Suprapubic skin (tissue), 4 donors: ENCODE measurements around the gene SPTBN5. TPM values are rescaled to one million over a fixed set of nuclear protein-coding genes. Genes with fewer than 3 reads are reported as not detected.

Experiments
- DNase-seq, 2 donors: peaks; one replicate each; pipeline ENCODE4 v3.0.0-alpha.2; 2019; ENCODE audit warnings: low spot score in 2 of 2
- H3K27ac ChIP-seq: fragments of 200-600 bp; sonication (generic); one replicate; pipeline ENCODE4 v1.5.1; 2019
- H3K27me3 ChIP-seq: fragments of 200-600 bp; sonication (generic); one replicate; pipeline ENCODE4 v1.5.1; 2019
- H3K36me3 ChIP-seq: fragments of 200-600 bp; sonication (generic); one replicate; pipeline ENCODE4 v1.5.1; 2019
- H3K4me1 ChIP-seq: fragments of 200-600 bp; sonication (generic); one replicate; pipeline ENCODE4 v1.5.1; 2019
- H3K4me3 ChIP-seq: fragments of 200-600 bp; sonication (generic); one replicate; pipeline ENCODE4 v1.5.1; 2019; ENCODE audit warnings: mild to moderate bottlenecking
- H3K9me3 ChIP-seq: fragments of 200-600 bp; sonication (generic); one replicate; pipeline ENCODE4 v1.5.1; 2019
- CTCF ChIP-seq, 2 donors: fragments of 200-600 bp in 1 of 2; fragments of 450-650 bp in 1 of 2; sonication (generic) in 1 of 2; IDR thresholded peaks; one replicate each; pipeline ENCODE4 v1.5.1; 2016 to 2019; ENCODE audit warnings: antibody characterized with exemption in 2 of 2, mild to moderate bottlenecking in 1 of 2, moderate library complexity in 1 of 2
- EP300 ChIP-seq: sonication (generic); formaldehyde crosslinking; IDR thresholded peaks from one replicate; pipeline ENCODE4 v1.6.1; 2017; ENCODE audit warnings: antibody characterized with exemption
- POLR2A ChIP-seq, 2 donors: fragments of 450-650 bp; IDR thresholded peaks; one replicate each; pipeline ENCODE4 v1.6.1; 2017; ENCODE audit warnings: antibody characterized with exemption in 2 of 2, mild to moderate bottlenecking in 2 of 2, moderate library complexity in 2 of 2
- POLR2AphosphoS5 ChIP-seq, 3 donors: sonication (generic); formaldehyde crosslinking; IDR thresholded peaks; one replicate each; pipeline ENCODE4 v1.6.1; 2017; ENCODE audit warnings: antibody characterized with exemption in 3 of 3
- WGBS: methylation state at CpG from one replicate; pipeline ENCODE4 v1.1.5; 2018; 5-methylcytosine and 5-hydroxymethylcytosine counted together
- total RNA-seq, 4 donors: library from RNA; depleted of rRNA; stranded (reverse); fragments of >200 nt; gene quantifications; one replicate each; pipeline ENCODE4 v1.1.0, GENCODE V29; 2016

Gene SPTBN5
- total RNA-seq, 4 donors from 2014 or later, result 1.3 to 3.4 (median 2.8) TPM

- Histone ChIP-seq H3K4me3 (no peak overlapping the region), H3K4me1 (peaks cover 20% of the 10 kb centered on the region), H3K36me3 (peaks cover 76% of the 10 kb centered on the region), H3K27ac (no peak overlapping the region), H3K9me3 (no peaks in the 10 kb centered on the region), H3K27me3 (no peaks in the 10 kb centered on the region)
- 86% methylated on average over 5 of the region's 5 CpGs for WGBS
- DNase-seq, result no peak
- TF ChIP-seq POLR2A (IDR thresholded peaks at IDR 0.05) (no peak), EP300 (no peak), CTCF (IDR thresholded peaks at IDR 0.05) (no peak), POLR2AphosphoS5 (IDR thresholded peaks at IDR 0.05) (no peak)
Measured at GRCh38 chr15:41814534-41814933, 79.3 kb downstream of the SPTBN5 start.

GRCh38 chr15:41813426-41813825, 80.4 kb downstream of the SPTBN5 start:
- Histone ChIP-seq H3K4me3 (no peak overlapping the region), H3K4me1 (peaks cover 21% of the 10 kb centered on the region), H3K9me3 (no peaks in the 10 kb centered on the region), H3K27me3 (no peaks in the 10 kb centered on the region), H3K27ac (no peak overlapping the region), H3K36me3 (peaks cover 65% of the 10 kb centered on the region)
- no peak for DNase-seq
- no peak for TF ChIP-seq POLR2AphosphoS5 (IDR thresholded peaks at IDR 0.05)
- TF ChIP-seq POLR2A (IDR thresholded peaks at IDR 0.05), result no peak
- TF ChIP-seq CTCF (IDR thresholded peaks at IDR 0.05), result no peak
- no peak for TF ChIP-seq EP300
- WGBS, result 90% methylated on average over 8 of the region's 8 CpGs

GRCh38 chr15:41812820-41813375, 81.0 kb downstream of the SPTBN5 start:
- 88% methylated on average over 11 of the region's 11 CpGs for whole genome bisulfite sequencing
- H3K36me3 ChIP-seq, result peaks cover 60% of the 10 kb centered on the region
- no peak for DNase-seq
- H3K27ac ChIP-seq, result no peak overlapping the region
- no peaks in the 10 kb centered on the region for H3K9me3 ChIP-seq
- peaks cover 21% of the 10 kb centered on the region for H3K4me1 ChIP-seq
- no peak overlapping the region for H3K4me3 ChIP-seq
- no peak for TF ChIP-seq CTCF (IDR thresholded peaks at IDR 0.05)
- no peaks in the 10 kb centered on the region for H3K27me3 ChIP-seq

GRCh38 chr15:41811432-41812195, 82.2 kb downstream of the SPTBN5 start:
- Histone ChIP-seq H3K9me3 (no peaks in the 10 kb centered on the region), H3K27me3 (no peaks in the 10 kb centered on the region), H3K27ac (no peak overlapping the region), H3K4me1 (peaks cover 28% of the 10 kb centered on the region), H3K36me3 (peaks cover 47% of the 10 kb centered on the region), H3K4me3 (no peak overlapping the region)
- 36% methylated on average over 13 of the region's 18 CpGs for WGBS
- TF ChIP-seq EP300 (no peak), CTCF (IDR thresholded peaks at IDR 0.05) (peak; percentile 86 to 87), POLR2A (IDR thresholded peaks at IDR 0.05) (no peak)
- DNase-seq, result peak; percentile 89 to 91

- no peaks in the 10 kb centered on the region for H3K9me3 ChIP-seq
- peaks cover 41% of the 10 kb centered on the region for H3K36me3 ChIP-seq
- H3K4me3 ChIP-seq, result no peak overlapping the region
- no peaks in the 10 kb centered on the region for H3K27me3 ChIP-seq
- no peak for DNase-seq
- peaks cover 34% of the 10 kb centered on the region for H3K4me1 ChIP-seq
- TF ChIP-seq POLR2AphosphoS5 (IDR thresholded peaks at IDR 0.05), result no peak
- TF ChIP-seq POLR2A (IDR thresholded peaks at IDR 0.05), result no peak
- no peak for TF ChIP-seq CTCF (IDR thresholded peaks at IDR 0.05)
- no peak for TF ChIP-seq EP300
- WGBS, result 96% methylated on average over 2 of the region's 5 CpGs
- H3K27ac ChIP-seq, result no peak overlapping the region
Measured at GRCh38 chr15:41810651-41811431, 83.0 kb downstream of the SPTBN5 start.
